GM21786 (cell line): Measurements from ENCODE around the gene VSTM2L.

Source experiments
- ATAC-seq: cut with Tn5 transposase; IDR thresholded peaks from one replicate; pipeline ENCODE4 v1.9.1; 2021; ENCODE audit not compliant: unreplicated experiment

VSTM2L gene

DNA sequence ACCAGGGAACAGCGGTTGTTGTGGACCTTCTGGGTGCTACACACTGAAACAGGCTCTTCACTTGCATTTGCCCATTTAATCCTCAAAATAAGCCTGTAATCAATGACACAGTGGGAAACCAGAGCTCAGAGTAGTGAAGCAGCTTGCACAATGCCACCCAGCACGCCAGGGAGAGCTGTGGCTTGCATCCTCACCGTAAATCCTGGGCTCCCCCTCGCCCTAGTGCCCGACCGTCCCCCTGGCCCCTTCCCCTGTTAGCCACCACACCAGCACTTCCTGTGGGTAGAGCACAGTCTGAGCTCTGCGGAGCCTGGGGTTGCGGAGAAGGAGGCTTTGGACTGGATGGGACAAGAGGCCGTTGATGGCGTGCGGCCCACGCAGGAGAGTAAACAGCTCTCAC is 14.5 kb downstream of the VSTM2L start:
- no peak for ATAC-seq

- ATAC-seq = no peak
These were observed 15.1 kb downstream of the VSTM2L start for GRCh38 chr20:37918035-37918434.

- no peak for ATAC-seq
These were observed 16.6 kb downstream of the VSTM2L start for GRCh38 chr20:37919389-37920040.

DNA sequence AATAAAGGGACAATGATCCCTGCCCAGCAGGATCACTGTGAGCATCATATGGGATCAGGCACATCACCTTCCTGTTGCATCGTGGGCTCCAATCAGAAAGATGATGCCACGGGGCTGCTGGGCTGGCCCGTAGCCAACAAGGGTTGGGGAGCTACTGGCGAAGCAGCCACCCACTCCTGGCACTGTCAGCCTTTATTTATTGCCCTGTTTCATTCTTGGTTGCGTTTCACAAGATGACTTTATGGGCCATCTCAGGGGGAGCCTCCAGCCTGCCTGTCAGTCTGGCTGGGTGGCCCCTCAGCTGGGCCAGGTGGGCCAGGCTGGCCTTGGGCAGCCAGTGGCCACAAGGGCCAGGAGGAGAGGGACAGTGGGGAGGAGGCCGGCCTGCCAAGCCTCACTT is 17.3 kb downstream of the VSTM2L start:
- no peak for ATAC-seq

GRCh38 chr20:37920679-37921322 is 17.9 kb downstream of the VSTM2L start:
- no peak for ATAC-seq

- peak; percentile 64 for ATAC-seq
These were observed 18.5 kb downstream of the VSTM2L start for GRCh38 chr20:37921341-37921929.

GRCh38 chr20:37922016-37922415 is 19.1 kb downstream of the VSTM2L start:
- peak; percentile 66 for ATAC-seq

DNA sequence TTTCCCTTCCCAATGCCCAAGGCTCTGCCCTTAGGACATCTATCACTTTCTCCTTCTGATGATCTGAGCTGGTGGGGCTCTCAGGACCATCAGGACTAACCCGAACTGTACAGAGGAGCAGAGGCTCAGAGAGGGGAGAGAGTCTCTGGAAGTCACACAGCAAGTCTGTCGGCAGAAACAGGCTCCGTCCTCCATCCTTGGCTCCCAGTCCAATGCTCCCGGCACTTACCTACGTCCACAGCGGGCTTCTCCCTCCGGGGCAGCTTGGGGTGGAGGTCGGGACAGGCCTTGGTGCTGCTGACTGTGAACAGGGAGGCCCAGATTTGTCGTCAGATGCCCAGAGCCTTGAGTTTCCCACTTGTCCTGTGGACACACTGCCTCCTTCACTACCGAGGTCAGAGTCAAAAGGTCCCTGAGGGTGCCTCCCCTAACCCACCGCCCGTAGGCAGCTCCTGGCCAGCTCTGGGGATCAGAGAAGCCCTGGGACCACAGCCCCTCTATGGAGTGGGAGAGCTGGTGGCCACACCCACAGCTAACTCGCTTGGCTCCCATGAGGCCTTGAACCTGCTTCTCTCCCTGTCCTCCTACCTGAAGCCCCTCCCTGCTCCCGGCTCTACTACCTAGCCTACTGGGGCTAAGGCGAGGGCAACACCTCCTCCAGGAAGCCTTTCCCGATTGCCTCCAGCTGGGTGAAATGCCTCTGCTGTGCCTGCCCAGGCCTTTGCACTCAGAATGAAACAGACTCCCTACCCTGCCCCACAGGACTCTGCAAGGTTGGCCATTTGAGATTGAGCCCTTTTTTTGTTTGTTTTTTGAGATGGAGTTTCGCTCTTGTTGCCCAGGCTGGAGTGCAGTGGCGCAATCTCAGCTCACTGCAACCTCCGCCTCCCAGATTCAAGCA is 22.6 kb downstream of the VSTM2L start:
- no peak for ATAC-seq

DNA sequence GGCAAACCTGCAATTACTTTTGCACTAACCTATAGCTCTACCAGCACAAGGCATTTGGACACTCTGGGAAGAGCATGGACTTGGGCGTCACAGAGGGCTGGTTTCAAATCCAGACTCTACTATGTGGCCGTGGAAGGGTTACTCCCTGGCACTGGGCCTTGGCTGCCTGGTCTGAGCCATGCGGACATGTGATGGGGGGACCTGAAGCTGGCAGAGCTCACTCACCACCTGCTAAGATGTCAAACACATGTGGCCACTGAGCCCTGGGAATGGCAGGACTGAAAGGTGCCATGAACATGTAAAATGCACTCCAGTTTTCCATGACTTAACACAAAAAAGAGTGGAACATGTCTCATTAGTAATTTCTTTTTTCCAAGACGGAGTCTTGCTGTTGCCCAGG is 23.7 kb downstream of the VSTM2L start:
- no peak for ATAC-seq

DNA sequence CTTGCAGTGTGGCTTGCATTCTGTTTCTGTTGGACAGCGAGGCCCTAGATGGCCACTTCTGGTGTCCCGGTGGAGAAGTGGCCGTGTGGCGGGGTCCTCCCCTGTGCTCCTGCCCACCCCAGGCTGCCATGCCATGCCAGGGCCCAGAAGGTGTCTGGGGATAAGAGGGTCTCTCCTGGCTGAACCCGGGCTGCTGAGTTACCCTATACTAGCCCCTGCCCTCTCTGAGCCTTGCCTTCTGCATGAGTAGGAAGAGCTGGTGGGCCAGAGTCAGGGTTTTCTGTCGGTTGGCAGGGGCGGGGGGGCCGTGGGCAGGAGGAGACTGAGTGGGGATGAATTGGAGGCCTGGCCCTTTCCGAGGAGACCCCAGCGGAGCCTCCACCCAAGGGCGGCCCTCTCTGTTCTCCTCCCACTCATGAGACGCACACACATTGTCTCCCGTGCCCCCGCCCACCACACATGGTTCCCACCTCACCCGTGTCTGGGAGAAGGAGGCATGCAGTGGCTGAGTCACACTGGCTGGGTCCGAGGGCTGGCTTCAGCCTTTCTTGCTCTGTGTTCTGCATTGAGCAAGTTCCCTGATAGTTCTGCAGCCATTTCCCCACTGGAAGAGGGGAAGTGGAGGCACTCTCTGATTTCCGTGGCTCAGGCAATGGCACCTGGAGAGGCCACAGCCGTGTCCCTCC is 24.6 kb downstream of the VSTM2L start:
- no peak for ATAC-seq

DNA sequence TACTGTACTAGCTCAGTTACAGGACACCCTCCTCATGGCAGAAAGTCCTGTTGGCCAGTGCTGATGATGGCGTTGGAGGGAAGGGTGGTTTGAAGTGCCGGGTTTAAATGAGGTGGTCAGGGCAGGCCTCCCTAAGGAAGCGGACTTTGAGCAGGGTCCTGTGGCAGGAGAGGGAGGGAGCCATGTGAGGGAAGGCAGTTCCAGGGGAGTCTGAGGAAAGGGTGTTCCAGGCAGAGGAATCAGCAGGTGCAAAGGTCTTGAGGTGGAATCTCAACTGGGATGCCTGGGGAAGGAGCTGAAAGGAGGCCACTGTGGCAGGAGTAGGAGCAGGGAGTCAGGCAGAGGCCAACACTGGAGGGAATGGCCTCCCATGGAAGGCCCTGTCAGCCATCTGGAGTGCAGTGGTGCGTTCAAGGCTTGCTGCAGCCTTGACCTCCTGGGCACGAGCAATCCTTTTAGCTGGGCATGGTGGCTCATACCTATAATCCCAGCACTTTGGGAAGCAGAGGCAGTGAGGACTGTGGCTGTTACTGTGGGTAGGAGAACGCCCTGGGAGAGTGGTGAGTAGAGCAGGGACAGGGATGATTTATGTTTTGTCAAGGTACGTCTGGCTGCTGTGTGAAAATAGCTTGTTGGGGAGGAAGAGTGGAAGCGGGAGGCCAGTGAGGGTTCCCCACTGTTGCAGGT is 26.2 kb downstream of the VSTM2L start:
- ATAC-seq = no peak

- ATAC-seq = no peak
These were observed 26.7 kb downstream of the VSTM2L start for GRCh38 chr20:37929683-37930014.

- no peak for ATAC-seq
These were observed 28.4 kb downstream of the VSTM2L start for GRCh38 chr20:37931153-37931922.

DNA sequence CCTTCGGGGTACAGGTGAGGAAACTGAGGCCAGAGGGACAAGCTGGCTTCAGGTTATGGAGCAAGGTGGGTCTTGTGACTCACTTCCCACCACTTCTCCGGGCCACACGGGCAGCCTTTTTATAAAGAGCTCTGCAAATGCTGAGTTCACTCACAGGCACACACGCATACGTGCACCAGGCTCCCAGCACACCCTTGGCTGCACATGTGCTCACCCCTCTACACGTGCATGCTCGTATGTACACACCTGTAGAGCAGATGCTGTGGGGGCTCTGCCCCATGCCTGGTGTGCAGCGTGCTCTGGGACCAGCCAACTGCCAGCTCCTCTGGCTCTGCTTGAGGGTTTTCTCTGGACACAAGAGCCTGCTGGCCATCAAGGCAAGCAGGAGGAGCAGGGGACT is 29.1 kb downstream of the VSTM2L start:
- no peak for ATAC-seq

- ATAC-seq = no peak
These were observed 30.0 kb downstream of the VSTM2L start for GRCh38 chr20:37932919-37933318.

DNA sequence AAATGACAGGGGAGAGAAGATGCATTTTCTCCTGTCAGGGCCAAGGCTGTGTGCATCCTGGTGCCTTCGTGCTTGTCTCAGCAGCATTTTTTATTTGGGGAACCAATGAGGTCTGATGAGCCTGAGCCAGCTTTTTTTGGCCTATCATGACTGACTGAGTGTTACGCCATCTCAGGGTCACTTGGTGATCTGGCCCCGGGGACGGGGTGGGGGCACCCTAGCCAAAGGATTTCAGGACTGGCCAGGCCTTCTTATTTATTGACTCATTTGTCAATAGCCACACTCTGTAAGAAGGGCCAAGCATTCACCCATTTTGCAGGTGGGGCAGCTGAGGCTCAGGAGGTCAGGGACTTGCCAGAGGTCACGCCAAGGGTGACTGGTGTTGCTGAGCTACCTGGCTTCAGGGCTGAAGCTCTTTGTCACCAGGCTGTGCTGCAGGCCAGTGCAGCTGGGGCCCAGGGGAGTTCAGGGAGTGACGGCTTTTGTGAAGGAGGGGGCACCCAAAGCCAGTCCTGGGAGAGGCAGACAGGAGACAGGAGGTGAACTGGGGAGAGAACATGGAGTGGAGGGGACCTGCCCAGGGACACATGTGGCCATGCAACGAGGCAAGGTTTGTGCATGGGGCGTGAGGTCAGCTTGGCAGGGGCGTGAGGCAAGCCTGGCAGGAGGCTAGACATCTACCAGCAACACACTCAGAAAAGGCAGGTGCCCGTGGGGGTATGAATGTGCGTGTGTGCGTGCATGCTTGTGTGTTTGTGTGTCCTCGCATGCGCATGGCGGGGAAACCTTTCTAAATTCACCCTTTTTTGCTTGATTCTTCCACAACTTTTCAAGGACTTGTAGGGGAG is 31.1 kb downstream of the VSTM2L start:
- no peak for ATAC-seq

DNA sequence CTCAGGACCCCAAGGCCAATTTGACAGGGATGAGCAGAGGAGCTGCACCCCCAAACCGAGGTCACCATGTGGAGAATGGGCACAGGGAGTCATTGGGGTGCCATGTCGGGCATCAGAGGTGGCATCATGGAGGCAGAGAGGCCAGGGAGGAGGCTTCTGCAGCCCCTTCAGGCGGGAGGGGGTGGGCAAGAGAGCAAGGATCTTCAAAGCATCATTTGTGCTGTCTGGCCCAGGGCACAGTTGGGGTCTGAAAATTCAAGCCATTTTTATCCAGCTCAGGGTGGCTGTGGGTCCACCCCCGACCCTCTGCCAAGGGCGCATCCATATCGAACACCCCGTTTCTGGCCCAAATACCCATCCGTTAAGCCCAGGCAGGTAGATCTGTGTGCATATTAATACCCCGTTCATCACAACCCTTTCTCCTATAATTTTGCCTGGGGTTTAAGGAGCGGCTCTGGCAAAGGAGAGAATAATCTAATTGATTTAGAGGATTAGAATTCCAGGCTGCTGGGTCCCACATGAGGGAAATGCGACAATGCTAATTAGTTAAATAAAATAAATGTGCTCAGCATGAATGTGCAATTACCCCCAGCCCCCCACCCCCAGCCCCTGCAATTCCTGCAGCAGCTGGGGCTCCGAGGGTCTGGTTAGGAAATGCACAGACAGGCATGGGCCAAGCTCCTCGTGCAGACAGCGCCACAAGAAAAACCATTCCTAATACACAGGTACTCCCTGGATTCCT is 31.9 kb downstream of the VSTM2L start:
- ATAC-seq = no peak

GRCh38 chr20:37935435-37935834 is 32.5 kb downstream of the VSTM2L start:
- no peak for ATAC-seq
